ENCODE measurements around the gene CNTN5. TPM values are rescaled to one million over a fixed set of nuclear protein-coding genes. Genes with fewer than 3 reads are reported as not detected.
"Not testable (repeated sequence)": the region's sequence is repeated elsewhere in the genome, so short reads cannot be mapped to it uniquely, and the experiment has no call there.

Gene CNTN5
- total RNA-seq, 1 donor from 2014 or later = not detected

DNA sequence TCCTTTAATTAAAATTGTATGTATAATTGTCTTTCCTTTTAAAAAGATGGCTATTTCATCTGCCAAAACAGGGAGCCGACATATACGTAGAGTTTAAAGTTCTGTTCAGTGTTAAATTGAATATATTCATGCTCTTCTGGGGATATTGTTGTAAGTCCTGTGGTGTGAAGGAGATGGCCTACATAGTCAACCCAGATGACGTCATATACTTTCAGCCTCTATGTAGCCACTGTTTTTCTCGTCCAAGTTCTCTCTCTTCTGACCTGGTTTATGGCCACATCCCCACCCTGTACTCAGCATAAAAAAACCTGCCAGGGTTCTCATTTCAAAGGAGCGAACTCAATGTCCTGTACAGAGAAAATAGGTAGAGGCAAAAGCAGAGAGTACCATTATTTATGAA lies 1156.9 kb downstream of the CNTN5 start:
- DNase-seq (ENCODE audit: low spot score) = no peak
- ATAC-seq = no peak

- no peak for ATAC-seq
- DNase-seq (ENCODE audit: low spot score) = no peak
These were observed 1161.6 kb downstream of the CNTN5 start for GRCh38 chr11:100182350-100182749.

DNA sequence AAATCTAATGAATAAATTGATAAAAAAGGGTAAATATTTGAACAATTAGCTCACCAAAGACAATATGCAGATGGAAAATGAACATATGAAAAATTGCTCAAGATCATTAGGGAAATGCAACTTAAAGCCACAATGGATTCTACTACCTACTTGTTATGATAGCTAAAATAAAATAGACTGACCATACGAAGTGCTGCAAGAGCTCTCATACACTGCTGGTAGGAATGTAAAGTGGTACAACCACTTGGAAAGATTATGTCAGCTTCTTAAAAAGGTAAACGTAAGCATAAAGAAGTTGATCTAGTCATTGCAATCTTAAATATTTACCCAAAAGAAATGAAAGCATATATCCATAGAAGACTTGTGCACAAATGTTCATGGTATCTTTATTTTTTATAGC lies 1162.2 kb downstream of the CNTN5 start:
- ATAC-seq = no peak
- DNase-seq (ENCODE audit: low spot score) = no peak

GRCh38 chr11:100185588-100185987 lies 1164.8 kb downstream of the CNTN5 start:
- ATAC-seq = no peak
- no peak for DNase-seq (ENCODE audit: low spot score)

GRCh38 chr11:100188137-100188783 lies 1167.5 kb downstream of the CNTN5 start:
- no peak for DNase-seq (ENCODE audit: low spot score)
- no peak for ATAC-seq

DNA sequence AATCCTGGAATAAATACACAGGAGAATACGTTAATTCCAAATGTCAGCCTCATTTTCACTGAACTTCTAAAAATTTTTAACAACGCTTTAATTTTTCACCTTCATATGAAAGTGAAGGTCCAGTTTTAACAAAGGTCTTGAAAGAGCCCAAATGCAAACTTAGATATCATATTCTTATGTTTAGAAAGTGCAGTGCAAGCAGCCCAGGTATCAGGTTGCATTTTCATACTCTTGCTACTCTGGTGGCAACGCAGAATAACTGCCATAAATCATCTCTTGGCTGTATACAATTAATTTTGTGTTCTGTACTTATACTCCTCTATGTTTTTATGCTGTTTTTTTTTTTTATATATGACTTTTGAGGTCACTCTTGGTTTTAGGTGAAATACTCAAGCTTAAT lies 1169.6 kb downstream of the CNTN5 start:
- no peak for ATAC-seq
- no peak for DNase-seq (ENCODE audit: low spot score)

GRCh38 chr11:100192181-100192580 lies 1171.4 kb downstream of the CNTN5 start:
- ATAC-seq = no peak
- DNase-seq (ENCODE audit: low spot score) = no peak

DNA sequence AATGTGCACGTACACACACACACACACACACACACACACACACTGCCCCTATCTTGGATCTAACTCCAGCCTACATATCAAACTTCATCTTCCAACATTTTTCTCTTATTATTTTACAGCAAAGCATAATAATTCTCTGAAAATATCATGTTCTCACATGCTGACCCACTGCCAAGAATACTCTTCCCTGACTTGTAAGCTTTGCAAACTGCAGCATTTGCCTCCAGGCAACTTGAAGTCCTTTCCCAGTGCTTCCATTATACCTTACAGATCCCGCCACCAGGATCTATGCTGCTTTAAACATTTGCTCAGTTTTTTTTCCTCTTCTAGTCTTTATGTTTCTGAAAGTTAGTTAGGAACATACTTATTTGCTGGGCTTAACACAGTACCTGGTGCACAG lies 1183.0 kb downstream of the CNTN5 start:
- DNase-seq (ENCODE audit: low spot score) = no peak
- no peak for ATAC-seq

- DNase-seq (ENCODE audit: low spot score) (no peak), ATAC-seq (no peak)
These were observed 1185.2 kb downstream of the CNTN5 start for GRCh38 chr11:100205926-100206325.

- ATAC-seq (no peak), DNase-seq (ENCODE audit: low spot score) (no peak)
These were observed 1187.5 kb downstream of the CNTN5 start for GRCh38 chr11:100208207-100208606.

- DNase-seq (ENCODE audit: low spot score) (no peak), ATAC-seq (no peak)
These were observed 1194.0 kb downstream of the CNTN5 start for GRCh38 chr11:100214791-100215190.

DNA sequence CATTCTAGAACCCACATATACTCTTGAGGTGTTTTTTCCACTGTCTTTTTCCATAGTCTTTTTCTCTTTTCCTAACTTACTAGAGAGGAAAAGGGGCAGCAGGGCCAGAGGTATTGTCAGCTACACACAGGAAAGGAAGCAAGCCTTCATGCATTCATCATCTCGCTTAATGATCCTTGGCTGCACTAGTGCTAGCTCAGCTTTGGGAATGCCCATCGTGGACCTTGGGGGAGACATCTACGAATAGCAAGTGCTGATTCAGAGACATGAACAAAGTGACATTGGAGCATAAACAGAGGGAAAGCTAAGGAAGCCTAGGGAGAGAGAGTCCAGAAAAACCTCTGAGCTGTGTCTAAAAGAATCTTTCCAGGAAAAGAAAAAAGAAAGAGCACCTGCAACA lies 1200.1 kb downstream of the CNTN5 start:
- DNase-seq (ENCODE audit: low spot score) (no peak), ATAC-seq (no peak)

GRCh38 chr11:100221791-100222190 lies 1201.0 kb downstream of the CNTN5 start:
- DNase-seq (ENCODE audit: low spot score) (no peak), ATAC-seq (no peak)

DNA sequence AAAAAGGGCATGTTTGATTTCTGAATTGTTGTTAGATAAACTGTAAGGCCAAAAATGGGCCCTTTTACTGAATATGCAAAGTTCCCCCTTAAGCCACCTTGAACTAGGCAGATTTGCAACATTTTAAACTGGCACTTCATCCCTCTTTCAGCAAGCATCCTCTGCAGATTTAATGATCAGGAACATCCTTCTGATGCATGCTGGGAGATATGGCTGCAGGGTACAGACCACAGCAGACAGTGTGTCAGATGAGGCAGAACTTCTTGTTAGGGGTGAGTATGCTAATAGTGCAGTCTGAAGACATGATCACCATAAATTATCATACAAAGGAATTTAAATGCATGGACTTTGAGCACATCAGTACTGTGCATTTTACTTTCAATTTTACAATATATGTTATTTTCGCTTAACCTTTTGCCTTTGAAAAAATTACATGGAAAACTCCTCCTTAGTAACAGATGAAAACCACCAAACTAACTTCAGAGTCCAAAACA lies 1203.8 kb downstream of the CNTN5 start:
- no peak for ATAC-seq
- DNase-seq (ENCODE audit: low spot score) = no peak

- DNase-seq (ENCODE audit: low spot score) = no peak
- ATAC-seq = no peak
These were observed 1208.3 kb downstream of the CNTN5 start for GRCh38 chr11:100229086-100229485.

- no peak for ATAC-seq
These were observed 1211.3 kb downstream of the CNTN5 start for GRCh38 chr11:100232006-100232405.

DNA sequence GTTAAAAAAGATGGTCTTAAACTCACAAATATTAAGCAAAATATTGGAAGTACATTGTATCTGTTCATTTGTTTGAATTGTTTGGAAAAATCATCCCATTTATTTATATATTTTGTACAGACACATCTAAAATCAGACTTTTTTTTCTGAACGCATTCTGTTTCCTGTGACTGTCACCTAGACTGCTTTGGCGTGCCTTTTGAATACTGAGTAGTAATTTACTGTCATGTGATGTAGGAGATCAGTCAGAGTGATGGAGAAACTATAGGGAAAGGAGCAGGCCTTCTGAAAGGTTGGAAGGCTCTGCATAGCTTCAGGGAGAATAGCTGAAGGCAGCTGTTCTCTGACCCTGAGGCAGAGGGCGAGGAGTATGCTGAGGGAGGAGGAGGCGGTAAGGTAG lies 1214.3 kb downstream of the CNTN5 start:
- ATAC-seq (no peak), DNase-seq (ENCODE audit: low spot score) (no peak)

More at GRCh38 chr11:100232006-100232405, 1211.3 kb downstream of the CNTN5 start:
- no peak for DNase-seq (ENCODE audit: low spot score)

DNA sequence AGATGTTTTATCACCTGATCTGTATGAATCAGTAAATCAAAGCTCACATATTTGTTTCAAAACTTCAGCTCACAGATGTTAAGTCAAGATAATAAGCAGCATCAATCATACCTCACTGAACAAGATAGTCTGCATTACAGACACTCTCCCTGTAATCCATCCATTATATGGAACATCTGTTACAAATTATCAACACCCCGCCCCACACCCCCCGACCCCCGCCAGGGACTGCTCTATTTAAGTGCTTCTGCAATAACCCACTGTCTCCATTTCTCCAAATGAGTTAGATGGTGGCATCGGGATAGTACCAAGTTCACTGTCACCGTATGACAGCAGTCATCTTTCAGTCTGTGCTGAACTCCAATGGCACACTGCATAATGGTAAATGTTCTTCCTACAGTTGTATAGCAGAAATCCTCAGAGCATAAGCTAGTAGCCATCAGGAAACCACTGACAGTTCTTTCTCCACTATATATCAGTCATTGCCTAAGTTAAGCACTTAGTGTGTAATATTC lies 1219.3 kb downstream of the CNTN5 start:
- DNase-seq (ENCODE audit: low spot score) (no peak), ATAC-seq (no peak)

- DNase-seq (ENCODE audit: low spot score) (no peak), ATAC-seq (no peak)
These were observed 1227.0 kb downstream of the CNTN5 start for GRCh38 chr11:100247704-100248103.

DNA sequence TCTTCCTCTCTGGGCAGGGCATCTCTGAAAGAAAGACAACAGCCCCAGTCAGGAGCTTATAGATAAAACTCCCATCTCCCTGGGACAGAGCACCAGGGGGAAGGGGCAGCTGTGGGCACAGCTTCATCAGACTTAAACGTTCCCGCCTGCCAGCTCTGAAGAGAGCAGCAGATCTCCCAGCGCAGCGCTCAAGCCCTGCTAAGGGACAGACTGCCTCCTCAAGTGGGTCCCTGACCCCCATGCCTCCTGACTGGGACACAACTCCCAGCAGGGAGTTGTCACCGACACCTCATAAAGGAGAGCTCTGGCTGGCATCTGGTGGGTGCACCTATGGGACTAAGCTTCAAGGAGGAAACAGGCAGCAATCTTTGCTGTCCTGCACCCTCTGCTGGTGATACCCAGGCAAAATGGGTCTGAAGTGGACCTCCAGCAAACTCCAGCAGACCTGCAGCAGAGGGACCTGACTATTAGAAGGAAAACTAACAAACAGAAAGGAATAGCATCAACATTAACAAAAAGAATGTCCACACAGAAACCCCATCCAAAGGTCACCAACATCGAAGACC lies 1236.6 kb downstream of the CNTN5 start:
- not testable (repeated sequence) for DNase-seq (ENCODE audit: low spot score); ATAC-seq

GRCh38 chr11:100269516-100269915 lies 1248.8 kb downstream of the CNTN5 start:
- ATAC-seq (no peak), DNase-seq (ENCODE audit: low spot score) (no peak)

DNA sequence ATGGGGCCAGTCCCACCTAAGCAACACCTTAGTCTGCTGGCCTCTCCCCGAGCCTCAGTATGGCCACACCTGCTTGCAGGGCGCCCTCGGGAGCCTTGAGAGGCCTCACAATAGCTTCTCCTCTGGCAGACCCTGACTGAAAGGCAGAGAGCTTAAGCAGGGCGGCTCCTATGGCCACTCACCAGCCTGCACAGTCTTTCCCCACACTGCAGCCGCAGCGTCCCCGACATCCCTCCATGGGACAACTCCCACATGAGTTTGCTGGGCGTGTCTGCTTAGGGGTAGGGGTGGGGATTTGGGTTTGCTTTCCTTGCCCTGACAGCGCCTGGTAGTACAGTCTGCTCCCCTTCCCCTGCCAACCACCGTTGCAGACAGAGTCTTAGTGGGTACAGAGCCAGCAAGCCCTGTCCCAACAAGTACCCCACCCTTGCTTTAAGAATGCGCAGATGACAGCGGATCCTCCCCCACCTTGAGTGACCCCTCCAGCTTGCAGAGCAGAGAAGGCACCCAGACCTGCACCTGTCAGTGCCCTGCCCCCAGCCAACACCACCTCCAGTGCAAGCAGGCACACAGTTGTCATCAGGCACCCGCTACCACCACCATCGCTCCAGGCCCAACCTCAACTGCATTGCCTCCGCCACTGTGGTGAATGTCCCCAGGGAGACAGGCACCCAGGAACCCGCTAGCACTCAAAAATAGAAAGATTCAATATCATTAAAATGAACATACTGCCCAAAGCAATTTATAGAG lies 1252.5 kb downstream of the CNTN5 start:
- ATAC-seq (no peak), DNase-seq (ENCODE audit: low spot score) (no peak)

Data from left lobe of liver (tissue), 2 donors.